ENCODE results near the gene RCSD1.

GRCh38 chr1:167683641-167684502 lies 53.8 kb downstream of the RCSD1 start:
- TF ChIP-seq CTCF (IDR thresholded peaks at IDR 0.05): no peak
- TF ChIP-seq POLR2AphosphoS5 (IDR thresholded peaks at IDR 0.05): peak in 1 of 3 donors; percentile 5

Measured in stomach (tissue), 4 donors.